Right ventricle myocardium superior (tissue), 1 donor: ENCODE results near the gene TMEM106C. TPM values are rescaled to one million over a fixed set of nuclear protein-coding genes. Genes with fewer than 3 reads are reported as not detected.

Experiments
- ATAC-seq: fragments of 200-7000 bp; cut with Tn5 transposase; one replicate; pipeline ENCODE4 v1.9.1; 2020; ENCODE audit warnings: mild to moderate bottlenecking; ENCODE audit not compliant: poor library complexity
- DNase-seq: peaks from one replicate; pipeline ENCODE4 v3.0.0-alpha.2; 2020
- intact Hi-C: fragments of 100-400 bp; cut with DNase I; formaldehyde crosslinking; loops from one replicate; pipeline ENCODE4 v1.11.2; 2022
- total RNA-seq: library from RNA; stranded (reverse); fragmentation: NEBNext Ultra II Directional; extraction: Animal tissue kit (Norgen Biotek cat#: 25700); gene quantifications from one replicate; pipeline ENCODE4 v1.2.1, GENCODE V29; 2021
- donor health status: DM: no; HTN: yes; CAD: no; lungs with severe emphysema.

TMEM106C gene
- total RNA-seq, 1 donor from 2014 or later = 42.5 TPM

GRCh38 chr12:47988073-47989022, 25.0 kb downstream of the TMEM106C start:
- DNase-seq (no peak), ATAC-seq (peak; percentile 62)
- intact Hi-C loops = no loop called here

GRCh38 chr12:47989023-47989417, 25.6 kb downstream of the TMEM106C start:
- ATAC-seq (no peak), DNase-seq (no peak)
- intact Hi-C loops = no loop called here

- ATAC-seq (no peak), DNase-seq (no peak)
- intact Hi-C loops = no loop called here
Measured at GRCh38 chr12:47989666-47990065, 26.3 kb downstream of the TMEM106C start.

- ATAC-seq (no peak), DNase-seq (no peak)
- intact Hi-C loops = no loop called here
Measured at GRCh38 chr12:47990351-47991105, 27.1 kb downstream of the TMEM106C start.

- no peak for DNase-seq
- intact Hi-C loops = no loop called here
- no peak for ATAC-seq
Measured at GRCh38 chr12:47991106-47992061, 28.0 kb downstream of the TMEM106C start.

- DNase-seq = no peak
- ATAC-seq = no peak
- intact Hi-C loops = no loop called here
Measured at GRCh38 chr12:47992776-47993175, 29.4 kb downstream of the TMEM106C start.

GRCh38 chr12:47993491-47993890, 30.1 kb downstream of the TMEM106C start:
- no peak for DNase-seq
- intact Hi-C loops = no loop called here
- no peak for ATAC-seq

- intact Hi-C loops = no loop called here
- ATAC-seq (peak; percentile 45), DNase-seq (no peak)
Measured at GRCh38 chr12:47995981-47996401, 32.6 kb downstream of the TMEM106C start.

- intact Hi-C loops = no loop called here
- ATAC-seq (no peak), DNase-seq (no peak)
Measured at GRCh38 chr12:47997321-47997720, 33.9 kb downstream of the TMEM106C start.

- intact Hi-C loops = no loop called here
- no peak for DNase-seq
- no peak for ATAC-seq
Measured at GRCh38 chr12:47999816-48000215, 36.4 kb downstream of the TMEM106C start.

GRCh38 chr12:48000878-48001504, 37.6 kb downstream of the TMEM106C start:
- ATAC-seq = peak; percentile 59

GRCh38 chr12:48001505-48002413, 38.4 kb downstream of the TMEM106C start:
- DNase-seq (peak; percentile 67), ATAC-seq (peak; percentile 92)
- intact Hi-C loops = no loop called here

More at GRCh38 chr12:48000878-48001504, 37.6 kb downstream of the TMEM106C start:
- intact Hi-C loops = no loop called here
- DNase-seq = no peak

- DNase-seq = no peak
Measured at GRCh38 chr12:48002414-48002730, 39.0 kb downstream of the TMEM106C start.

GRCh38 chr12:48002773-48003218, 39.4 kb downstream of the TMEM106C start:
- intact Hi-C loops = no loop called here
- peak; percentile 74 for ATAC-seq
- DNase-seq = peak; percentile 67

More at GRCh38 chr12:48002414-48002730, 39.0 kb downstream of the TMEM106C start:
- no peak for ATAC-seq
- intact Hi-C loops = no loop called here

GRCh38 chr12:48003226-48004052, 40.0 kb downstream of the TMEM106C start:
- intact Hi-C loops = no loop called here
- DNase-seq (no peak), ATAC-seq (no peak)
